ENCODE results near the gene KCNJ2. TPM values are rescaled to one million over a fixed set of nuclear protein-coding genes. Genes with fewer than 3 reads are reported as not detected.

KCNJ2 gene
- total RNA-seq, 1 experiment from 2014 or later = not detected

DNA sequence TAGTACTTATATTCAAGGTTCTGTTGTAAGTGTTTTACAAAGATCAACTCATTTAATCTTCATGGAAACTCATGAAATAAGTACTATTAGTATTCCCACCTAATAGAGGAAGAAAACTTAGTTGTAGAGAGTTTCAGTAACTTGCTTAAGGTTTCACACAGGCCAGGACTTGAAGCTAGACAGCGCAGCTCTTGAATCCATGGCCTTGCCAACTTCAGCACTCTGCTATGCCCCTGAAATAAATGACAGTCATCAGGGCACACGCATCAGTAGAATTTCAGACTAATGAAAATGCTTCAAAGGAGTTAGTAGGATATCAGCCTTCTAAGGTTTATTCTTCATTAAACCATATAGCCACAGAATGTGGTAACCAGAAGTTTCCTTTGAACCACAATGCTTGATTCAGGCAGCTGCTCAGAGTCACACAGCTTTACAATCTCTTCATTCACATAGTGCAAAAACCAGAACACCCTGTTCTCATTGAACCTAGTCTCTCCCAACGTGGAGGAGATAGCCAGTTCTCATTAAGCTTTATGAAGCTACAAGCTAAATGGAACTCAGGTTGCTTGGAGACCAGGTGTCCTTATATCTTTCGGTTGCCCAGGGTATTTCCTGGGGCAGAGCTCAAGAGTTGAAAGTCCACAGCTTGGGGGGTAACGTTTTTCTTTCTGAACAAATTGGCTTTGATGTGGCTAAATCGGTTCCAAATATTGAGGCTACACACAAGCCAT is 39.7 kb downstream of the KCNJ2 start:
- CTCF ChIA-PET = no interaction called here
- intact Hi-C loops (cut with micrococcal nuclease; ENCODE audit: unreplicated experiment) = no loop called here
- no peaks in the 10 kb centered on the region for H3K4me1 ChIP-seq (ENCODE audit: insufficient read depth, low read length, poor library complexity, severe bottlenecking)
- no TSS peak for BruUV-seq (replicated peaks)
- H3K4me3 ChIP-seq (ENCODE audit: low read depth, low read length, poor library complexity, severe bottlenecking) = no peak overlapping the region
- H3K9me3 ChIP-seq (ENCODE audit: low read depth, low read length, poor library complexity, severe bottlenecking) = no peaks in the 10 kb centered on the region
- POLR2A ChIA-PET (ENCODE audit: low non-redundant PET) = no interaction called here
- DNase-seq (ENCODE audit: low spot score) = no peak
- TF ChIP-seq EZH2 (IDR thresholded peaks at IDR 0.05; ENCODE audit: borderline replicate concordance, low read depth, low read length, poor library complexity, severe bottlenecking) = no peak
- TF ChIP-seq, protein P1, sequence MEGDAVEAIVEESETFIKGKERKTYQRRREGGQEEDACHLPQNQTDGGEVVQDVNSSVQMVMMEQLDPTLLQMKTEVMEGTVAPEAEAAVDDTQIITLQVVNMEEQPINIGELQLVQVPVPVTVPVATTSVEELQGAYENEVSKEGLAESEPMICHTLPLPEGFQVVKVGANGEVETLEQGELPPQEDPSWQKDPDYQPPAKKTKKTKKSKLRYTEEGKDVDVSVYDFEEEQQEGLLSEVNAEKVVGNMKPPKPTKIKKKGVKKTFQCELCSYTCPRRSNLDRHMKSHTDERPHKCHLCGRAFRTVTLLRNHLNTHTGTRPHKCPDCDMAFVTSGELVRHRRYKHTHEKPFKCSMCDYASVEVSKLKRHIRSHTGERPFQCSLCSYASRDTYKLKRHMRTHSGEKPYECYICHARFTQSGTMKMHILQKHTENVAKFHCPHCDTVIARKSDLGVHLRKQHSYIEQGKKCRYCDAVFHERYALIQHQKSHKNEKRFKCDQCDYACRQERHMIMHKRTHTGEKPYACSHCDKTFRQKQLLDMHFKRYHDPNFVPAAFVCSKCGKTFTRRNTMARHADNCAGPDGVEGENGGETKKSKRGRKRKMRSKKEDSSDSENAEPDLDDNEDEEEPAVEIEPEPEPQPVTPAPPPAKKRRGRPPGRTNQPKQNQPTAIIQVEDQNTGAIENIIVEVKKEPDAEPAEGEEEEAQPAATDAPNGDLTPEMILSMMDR (conservative IDR thresholded peaks at IDR 0.05; ENCODE audit: low read depth, low read length) = no peak
- H3K27me3 ChIP-seq (replicated peaks; ENCODE audit: insufficient read depth, low read depth, low read length, poor library complexity) = peaks cover 2% of the 10 kb centered on the region
- H3K36me3 ChIP-seq (ENCODE audit: insufficient read depth, low read length, poor library complexity, severe bottlenecking) = no peaks in the 10 kb centered on the region
- no peak overlapping the region for H3K27ac ChIP-seq (ENCODE audit: low read depth, low read length, poor library complexity, severe bottlenecking)

DNA sequence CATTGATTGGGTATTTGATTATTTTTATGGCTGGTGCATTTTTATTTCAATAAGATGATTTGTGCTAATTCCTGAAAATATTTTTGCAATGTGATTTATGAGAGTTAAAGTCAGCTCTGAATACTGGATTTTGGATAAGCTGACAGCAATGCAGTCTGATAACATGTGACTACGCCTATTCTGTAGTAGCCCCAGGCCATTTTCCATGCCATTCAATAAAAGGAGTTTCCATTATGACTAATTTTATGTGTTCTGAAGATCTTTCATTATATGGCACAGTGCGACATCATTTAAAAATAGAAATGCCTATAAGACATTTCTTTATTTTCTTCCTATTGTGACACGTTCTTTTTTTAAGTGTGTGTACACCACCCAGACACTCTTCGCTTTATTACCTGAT is 46.3 kb downstream of the KCNJ2 start:
- TF ChIP-seq, protein P1 (conservative IDR thresholded peaks at IDR 0.05; ENCODE audit: low read depth, low read length) = no peak
- TF ChIP-seq EZH2 (IDR thresholded peaks at IDR 0.05; ENCODE audit: borderline replicate concordance, low read depth, low read length, poor library complexity, severe bottlenecking) = no peak
- no peaks in the 10 kb centered on the region for H3K27me3 ChIP-seq (replicated peaks; ENCODE audit: insufficient read depth, low read depth, low read length, poor library complexity)
- H3K4me1 ChIP-seq (ENCODE audit: insufficient read depth, low read length, poor library complexity, severe bottlenecking) = no peaks in the 10 kb centered on the region
- DNase-seq (ENCODE audit: low spot score) = no peak
- intact Hi-C loops (cut with micrococcal nuclease; ENCODE audit: unreplicated experiment) = no loop called here
- ChIA-PET POLR2A (ENCODE audit: low non-redundant PET) (no interaction called here), CTCF (no interaction called here)
- H3K9me3 ChIP-seq (ENCODE audit: low read depth, low read length, poor library complexity, severe bottlenecking) = no peaks in the 10 kb centered on the region
- H3K4me3 ChIP-seq (ENCODE audit: low read depth, low read length, poor library complexity, severe bottlenecking) = no peak overlapping the region
- no TSS peak for BruUV-seq (replicated peaks)
- no peak overlapping the region for H3K27ac ChIP-seq (ENCODE audit: low read depth, low read length, poor library complexity, severe bottlenecking)
- H3K36me3 ChIP-seq (ENCODE audit: insufficient read depth, low read length, poor library complexity, severe bottlenecking) = no peaks in the 10 kb centered on the region

DNA sequence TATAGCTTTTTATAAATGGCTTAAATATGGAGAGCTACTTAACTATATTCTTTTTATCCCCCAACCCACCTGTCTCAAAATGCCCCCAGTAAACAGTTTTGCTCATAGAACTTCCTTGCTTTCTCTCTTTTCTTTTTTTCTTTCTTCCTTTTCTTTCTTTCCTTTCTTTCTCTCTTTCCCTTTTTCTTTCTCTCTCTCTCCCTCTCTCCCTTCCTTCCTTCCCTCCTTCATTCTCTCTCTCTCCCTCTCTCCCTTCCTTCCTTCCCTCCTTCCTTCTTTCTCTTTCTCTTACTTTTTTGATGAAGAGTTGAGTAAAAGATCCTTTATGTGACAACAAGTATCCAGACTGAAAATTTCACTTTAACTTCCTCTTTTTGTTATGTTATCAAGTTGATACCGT is 48.2 kb downstream of the KCNJ2 start:
- no peak overlapping the region for H3K27ac ChIP-seq (ENCODE audit: low read depth, low read length, poor library complexity, severe bottlenecking)
- H3K4me3 ChIP-seq (ENCODE audit: low read depth, low read length, poor library complexity, severe bottlenecking) = no peak overlapping the region
- no peak for DNase-seq (ENCODE audit: low spot score)
- ChIA-PET POLR2A (ENCODE audit: low non-redundant PET) (no interaction called here), CTCF (no interaction called here)
- no TSS peak for BruUV-seq (replicated peaks)
- intact Hi-C loops (cut with micrococcal nuclease; ENCODE audit: unreplicated experiment) = no loop called here
- H3K36me3 ChIP-seq (ENCODE audit: insufficient read depth, low read length, poor library complexity, severe bottlenecking) = no peaks in the 10 kb centered on the region
- no peaks in the 10 kb centered on the region for H3K27me3 ChIP-seq (replicated peaks; ENCODE audit: insufficient read depth, low read depth, low read length, poor library complexity)
- no peaks in the 10 kb centered on the region for H3K9me3 ChIP-seq (ENCODE audit: low read depth, low read length, poor library complexity, severe bottlenecking)
- no peaks in the 10 kb centered on the region for H3K4me1 ChIP-seq (ENCODE audit: insufficient read depth, low read length, poor library complexity, severe bottlenecking)
- no peak for TF ChIP-seq EZH2 (IDR thresholded peaks at IDR 0.05; ENCODE audit: borderline replicate concordance, low read depth, low read length, poor library complexity, severe bottlenecking)
- TF ChIP-seq, protein P1 (conservative IDR thresholded peaks at IDR 0.05; ENCODE audit: low read depth, low read length) = no peak

All from A673 (cell line).